ENCODE results near the gene GSTA4.
"Not testable (repeated sequence)": the region's sequence is repeated elsewhere in the genome, so short reads cannot be mapped to it uniquely, and the experiment has no call there.

The GSTA4 gene

DNA sequence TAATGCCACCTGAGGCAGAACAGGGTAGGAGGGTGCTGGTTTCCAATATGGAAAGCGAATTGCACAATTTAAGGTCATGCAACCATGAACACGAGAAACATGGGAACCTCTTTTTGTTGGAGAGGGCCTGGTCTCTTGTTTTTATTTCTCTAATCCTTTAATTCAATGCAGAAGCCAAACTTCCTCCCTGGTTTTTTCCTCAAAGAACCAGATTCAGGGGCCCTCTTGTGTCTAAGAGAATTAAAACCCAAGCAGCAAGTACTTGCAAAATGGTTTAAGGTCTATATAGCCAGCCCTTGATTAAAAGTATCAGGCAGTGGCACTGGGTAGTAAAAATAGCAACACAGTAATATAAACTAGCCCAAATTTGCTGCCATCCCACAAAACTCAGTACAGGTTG is 19.5 kb downstream of the GSTA4 start:
- no peak for DNase-seq (ENCODE audit: low read depth)

DNA sequence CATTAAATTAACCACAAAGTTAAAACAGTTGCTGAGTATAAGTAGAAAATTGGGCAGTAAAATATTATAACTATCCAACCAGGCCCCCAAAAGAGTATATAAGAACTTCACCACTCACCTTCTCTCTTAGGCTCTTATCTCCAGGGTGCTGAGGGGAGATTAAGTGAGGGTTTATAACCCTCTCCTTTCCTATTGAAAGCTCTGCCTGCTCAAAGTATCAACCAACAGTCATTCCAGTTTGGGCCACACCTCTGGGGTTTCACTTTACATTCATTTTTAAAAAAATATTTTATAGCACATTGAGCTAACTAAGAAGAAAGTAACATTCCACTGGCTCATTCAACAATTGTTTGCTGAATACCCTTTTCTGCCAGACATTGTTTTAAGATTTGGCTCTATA is 22.1 kb downstream of the GSTA4 start:
- DNase-seq (ENCODE audit: low read depth): no peak

DNA sequence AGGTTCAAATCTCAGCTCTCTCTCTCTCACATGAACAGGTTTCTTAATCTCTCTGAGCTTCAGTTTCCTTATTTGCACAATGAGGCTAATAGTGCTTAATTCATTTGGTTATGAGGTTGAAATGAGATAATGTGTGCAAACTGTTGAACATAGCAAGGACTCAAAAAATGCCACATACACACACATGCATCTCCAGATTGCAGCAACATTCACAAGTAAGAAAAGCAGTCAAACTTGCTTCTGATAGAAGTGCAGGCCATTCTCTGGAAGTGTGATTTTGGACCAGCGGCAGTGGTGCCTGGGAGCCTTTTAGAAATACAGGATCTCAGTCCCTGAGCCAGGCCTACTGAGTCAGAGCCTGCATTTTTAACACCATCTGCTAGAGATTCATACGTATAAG is 25.7 kb downstream of the GSTA4 start:
- no peak for DNase-seq (ENCODE audit: low read depth)

DNA sequence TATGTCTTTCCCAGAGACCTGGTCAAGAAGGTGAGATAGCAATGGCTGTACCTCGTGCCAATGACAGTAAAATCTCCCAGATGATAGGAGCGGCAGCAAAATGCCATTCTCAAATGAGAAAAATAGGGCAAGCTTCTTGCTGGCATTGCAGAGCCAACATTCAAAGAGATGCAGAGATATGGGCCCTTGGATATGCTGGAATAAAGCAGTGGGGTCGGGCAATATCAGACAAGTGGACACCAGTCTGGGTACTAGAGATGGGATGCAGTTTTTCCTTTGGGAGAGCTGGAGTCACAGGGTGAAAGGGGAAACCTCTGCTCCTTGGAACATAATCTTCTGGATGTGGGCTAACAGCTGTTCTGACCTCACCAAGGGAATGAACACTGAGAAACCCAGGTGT is 29.0 kb downstream of the GSTA4 start:
- DNase-seq (ENCODE audit: low read depth): no peak

DNA sequence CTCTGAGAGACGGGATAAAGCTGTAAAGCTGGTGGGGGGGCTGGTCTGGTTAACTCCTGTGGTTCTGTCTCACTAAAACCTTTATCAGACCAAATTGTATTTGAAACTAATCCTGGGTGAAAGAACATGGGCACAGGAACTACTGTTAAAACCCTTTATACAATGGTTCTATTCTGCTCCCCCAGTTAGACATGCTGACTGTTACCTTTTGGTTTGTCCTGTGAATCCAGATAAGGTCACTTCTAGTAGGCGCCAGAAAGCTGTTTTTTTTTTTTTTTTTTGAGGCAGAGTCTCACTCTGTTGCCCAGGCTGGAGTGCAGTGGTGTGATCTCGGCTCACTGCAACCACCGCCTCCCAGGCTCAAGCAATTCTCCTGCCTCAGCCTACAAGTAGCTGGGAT is 29.7 kb downstream of the GSTA4 start:
- DNase-seq (ENCODE audit: low read depth): no peak

DNA sequence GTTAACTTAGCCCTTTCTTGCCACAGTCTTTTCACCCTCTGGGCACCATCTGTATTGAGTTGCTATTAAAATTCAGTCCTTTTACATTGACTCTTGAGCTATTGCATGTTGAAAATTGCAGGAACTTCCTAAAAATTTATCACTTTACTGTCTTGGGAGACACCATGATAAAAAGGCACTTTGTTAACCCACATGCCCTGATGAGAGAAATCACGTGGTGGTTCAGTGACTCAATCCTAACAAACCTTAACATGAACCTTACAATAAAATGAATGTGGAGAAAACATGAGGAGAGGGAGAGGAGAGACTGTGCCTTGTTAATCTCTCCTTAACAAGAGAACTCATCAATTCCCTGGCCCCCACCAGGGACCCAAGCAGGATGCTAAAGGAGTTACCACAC is 30.8 kb downstream of the GSTA4 start:
- no peak for DNase-seq (ENCODE audit: low read depth)

DNA sequence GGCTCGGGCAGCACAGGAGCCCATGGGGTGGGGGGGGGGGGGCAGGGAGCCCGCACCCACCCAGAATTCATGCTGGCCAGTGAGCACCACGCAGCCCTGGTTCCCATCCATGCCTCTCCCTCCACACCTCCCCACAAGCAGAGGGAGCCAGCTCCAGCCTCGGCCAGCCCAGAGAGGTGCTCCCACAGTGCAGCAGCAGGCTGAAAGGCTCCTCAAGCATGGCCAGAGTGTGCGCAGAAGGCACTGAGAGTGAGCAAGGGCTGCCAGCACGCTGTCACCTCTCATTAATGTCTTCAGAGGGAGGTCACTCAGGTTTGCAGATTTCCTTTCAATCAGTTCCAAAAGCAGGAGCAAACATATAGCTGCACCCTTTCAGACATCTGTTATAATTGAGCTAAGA is 32.4 kb downstream of the GSTA4 start:
- no peak for DNase-seq (ENCODE audit: low read depth)

DNA sequence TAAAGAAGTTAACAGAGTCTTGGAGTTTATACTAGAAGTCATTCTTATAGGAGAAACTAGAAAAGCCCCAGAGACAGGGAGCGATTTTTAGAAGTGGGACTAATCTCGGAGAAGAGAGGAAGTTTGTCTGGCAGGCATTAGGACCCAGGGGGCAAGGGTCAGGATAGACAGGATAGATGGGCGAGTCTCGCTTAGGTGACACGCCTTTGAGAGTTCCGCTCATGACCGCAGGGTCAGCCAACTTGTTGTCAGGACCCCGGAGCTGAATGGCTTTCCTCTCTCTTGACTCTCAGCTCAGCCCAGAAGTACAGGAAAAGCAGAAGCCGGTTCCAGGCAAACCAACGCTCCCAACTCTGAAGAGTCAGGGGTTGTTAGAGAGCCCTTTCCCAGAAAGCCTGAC is 34.1 kb downstream of the GSTA4 start:
- not testable (repeated sequence) for DNase-seq (ENCODE audit: low read depth)

DNA sequence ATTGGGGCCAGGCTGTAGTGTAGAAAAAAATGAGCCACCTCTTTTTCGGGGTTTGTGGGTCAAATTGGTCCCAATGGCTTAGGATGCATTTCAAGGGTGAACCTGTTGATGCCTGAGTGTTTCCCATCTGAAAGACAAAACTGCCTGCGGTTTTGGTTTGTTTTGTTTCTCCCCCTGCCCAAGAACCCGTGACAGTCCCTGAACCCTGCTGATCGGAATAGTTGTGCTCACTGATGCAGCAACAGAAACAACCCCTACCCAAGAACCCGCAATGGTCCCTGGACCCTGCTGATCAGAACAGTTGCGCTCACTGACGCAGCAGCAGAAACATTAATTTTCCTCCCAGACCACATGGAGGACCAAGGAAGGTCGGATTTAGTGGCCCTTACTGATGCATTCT is 34.9 kb downstream of the GSTA4 start:
- not testable (repeated sequence) for DNase-seq (ENCODE audit: low read depth)

DNA sequence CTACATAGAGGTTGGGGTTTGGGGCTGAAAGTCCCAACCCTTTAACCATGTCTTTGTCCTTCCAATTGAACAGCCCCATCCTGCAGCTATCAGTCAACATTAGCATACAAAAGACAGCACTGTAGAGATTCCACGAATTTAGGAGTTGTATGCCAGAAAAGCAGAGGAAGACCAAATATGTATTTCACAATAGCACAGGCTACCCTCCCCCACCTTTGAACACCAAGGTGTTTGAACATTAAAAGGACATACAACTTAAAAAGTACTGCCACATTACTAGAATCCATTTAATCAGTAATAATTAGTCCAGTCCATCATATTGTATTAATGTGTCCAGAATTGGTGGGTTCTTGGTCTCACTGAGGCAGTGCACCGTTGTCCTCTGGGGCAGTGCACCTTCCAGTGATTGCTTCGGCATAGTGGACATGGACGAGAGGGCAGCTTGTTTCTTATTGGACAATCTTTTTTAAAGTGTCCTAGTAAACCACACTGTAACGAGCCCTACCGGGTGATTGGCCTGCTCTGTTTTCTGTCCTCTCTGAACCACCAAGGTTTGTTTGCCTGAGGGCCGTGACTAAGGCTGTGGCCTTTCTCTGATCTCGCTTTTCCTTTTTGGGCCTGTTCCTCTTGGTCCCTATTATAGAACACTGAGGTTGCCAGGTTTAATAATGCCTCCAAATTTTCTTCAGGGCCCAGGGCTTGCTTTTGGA is 36.4 kb downstream of the GSTA4 start:
- no peak for DNase-seq (ENCODE audit: low read depth)

DNA sequence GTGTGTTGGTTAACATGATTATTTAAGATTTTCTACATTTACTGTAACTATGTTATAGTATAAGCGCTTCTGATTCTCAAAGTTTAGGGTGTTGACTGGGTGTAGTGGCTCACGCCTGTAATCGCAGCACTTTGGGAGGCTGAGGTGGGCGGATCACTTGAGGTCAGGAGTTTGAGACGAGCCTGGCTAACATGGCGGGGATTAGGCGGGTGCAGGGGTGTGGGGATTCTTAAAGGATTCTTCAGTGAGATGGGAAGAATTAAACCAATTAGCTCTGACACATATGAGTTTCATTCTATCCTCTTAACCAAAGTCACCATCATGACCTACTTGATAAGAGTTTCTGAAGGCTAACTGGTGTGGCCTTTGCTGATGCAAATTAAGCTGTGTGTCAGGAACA is 39.2 kb downstream of the GSTA4 start:
- DNase-seq (ENCODE audit: low read depth): no peak

DNA sequence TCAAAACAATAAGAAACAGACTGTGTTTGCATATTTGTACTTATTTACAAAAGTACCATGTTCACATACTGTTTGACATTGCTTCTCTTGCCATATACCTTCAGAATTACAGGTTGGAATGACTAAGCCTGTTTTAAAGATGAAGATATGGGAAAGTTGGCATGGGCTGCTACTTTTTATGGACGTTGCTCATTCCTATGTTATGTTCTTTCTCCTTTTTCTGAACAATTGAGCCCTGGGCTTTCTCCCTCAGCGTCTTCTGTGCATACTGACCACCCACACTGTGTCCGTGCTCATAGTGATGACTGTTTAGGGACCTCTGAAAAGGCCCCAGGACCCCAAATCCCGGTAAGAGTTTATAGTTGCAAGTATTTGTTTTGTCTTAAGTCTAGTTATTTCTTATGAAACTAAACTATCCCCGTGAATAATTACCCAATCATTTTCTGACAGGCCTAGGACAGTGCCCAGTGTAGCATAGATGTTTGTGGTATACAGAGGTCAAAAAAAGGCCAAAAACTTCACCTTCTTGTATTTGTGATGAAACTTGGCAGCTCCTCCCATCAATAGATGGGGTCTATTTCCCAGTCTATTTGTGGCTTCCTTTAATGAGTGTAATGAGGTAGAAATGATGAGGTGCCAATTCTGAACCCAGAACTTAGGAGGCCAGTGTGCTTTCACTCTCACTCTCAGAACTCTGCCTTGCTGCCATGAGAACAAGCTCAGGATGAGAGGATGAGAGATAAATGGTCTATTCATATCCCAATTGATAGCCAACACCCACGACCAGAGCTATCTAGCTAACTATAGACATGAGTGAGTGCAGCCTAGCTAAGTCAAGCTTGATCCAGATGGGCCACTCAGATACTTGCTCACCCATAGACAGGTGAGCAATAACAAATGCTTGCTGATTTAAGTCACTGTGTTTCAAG is 40.9 kb downstream of the GSTA4 start:
- no peak for DNase-seq (ENCODE audit: low read depth)

DNA sequence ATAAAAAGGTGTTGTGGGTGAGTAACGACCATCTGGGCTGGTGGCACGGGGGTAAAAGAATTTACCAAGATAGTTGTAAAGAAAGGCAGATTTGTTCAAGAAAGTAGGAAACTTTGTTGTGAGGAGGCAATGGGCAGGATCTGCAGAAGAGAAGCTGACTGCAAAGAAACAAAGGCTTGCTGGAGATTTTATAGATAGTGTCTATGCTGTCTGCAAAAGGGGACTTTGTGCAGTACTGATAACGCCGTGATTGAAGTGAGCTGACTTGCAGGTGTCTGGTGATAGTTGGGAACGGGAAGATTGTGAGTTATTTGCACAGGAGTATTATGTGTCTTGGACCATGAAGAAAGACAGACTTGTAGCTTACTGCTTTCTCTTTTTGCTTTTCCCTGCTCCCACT is 48.8 kb downstream of the GSTA4 start:
- DNase-seq (ENCODE audit: low read depth): no peak

DNA sequence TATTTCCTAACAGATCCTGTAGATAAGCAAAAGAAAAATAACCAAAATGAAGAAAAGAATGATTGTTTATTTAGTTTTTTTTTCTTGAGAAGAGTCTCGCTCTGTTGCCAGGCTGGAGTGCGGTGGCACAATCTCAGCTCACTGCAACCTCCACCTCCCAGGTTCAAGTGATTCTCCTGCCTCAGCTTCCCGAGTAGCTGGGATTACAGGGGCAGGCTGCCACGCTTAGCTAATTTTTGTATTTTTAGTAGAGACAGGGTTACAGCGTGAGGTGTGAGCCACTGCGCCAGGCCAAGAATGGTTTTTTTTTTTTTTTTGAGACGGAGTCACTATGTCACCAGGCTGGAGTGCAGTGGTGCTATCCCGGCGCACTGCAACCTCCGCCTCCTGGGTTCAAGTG is 52.3 kb downstream of the GSTA4 start:
- DNase-seq (ENCODE audit: low read depth): not testable (repeated sequence)

DNA sequence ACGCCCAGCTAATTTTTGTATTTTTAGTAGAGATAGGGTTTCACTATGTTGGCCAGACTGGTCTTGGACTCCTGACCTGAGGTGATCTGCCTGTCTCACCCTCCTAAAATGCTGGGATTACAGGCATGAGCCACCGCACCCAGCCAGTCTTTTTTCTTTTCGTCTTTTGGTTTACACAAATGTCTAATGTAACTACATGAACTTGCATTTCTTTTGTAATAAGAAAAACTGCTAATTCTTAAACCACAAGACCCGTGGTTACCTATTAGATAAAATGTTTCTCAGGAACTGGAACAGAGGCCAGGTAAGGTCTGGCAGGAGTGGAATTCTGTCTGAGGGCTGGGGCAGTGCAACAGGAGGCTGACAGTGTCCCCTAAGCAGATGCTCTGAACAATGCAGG is 52.9 kb downstream of the GSTA4 start:
- DNase-seq (ENCODE audit: low read depth): no peak

DNA sequence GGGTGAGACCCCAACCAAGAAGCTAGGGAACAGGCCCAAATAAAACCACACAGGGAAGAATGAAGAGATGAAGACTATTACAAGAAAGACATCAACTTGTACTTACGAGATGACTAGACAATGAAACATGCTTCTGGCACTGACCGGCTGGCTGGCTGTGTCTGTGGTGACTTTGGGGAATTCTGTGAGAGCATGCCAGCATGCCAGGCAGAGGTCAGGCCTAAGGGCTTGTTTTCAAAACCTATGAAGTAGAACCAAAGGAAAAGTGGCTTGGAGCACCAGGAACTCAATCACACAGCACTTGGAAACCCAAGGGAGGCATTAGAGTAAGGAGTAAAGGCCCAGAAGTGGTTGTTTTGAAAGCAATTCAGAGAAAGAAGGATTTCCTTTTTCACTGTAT is 57.2 kb downstream of the GSTA4 start:
- no peak for DNase-seq (ENCODE audit: low read depth)

DNA sequence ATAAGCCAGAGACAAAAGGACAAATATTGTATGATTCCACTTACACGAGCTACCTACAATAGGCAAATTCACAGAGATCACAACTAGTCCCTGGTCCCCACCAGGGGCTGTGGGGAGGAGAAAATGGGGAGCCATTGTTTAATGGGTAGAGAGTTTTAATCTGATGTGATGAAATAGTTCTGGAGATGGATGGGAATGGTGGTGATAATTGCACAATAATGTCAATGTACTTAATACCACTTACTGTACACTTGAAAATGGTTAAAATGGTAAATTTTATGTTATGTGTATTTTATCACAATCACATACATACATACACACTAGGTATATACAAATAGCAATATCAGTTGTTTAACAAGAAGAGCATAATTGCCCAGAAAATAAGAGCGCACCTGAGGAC is 61.3 kb downstream of the GSTA4 start:
- no peak for DNase-seq (ENCODE audit: low read depth)

DNA sequence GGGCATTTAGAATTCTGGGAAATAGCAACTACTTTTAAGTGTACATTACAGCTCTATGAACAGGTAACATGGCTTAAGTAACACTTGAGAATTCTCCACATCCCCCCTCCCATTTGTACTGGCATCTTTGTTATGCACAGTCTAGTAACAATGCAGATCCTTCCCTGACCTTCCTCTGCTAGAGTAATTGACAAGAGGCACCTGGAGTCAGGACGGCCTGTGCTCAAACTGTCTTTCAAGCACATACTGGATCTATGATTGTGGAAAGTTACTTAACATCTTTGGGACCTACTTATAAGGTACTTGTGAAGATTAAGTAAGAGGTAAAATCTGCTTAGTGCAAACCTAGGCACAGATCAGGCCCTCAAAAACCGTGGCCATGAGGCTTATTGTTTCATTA is 63.7 kb downstream of the GSTA4 start:
- DNase-seq (ENCODE audit: low read depth): no peak

DNA sequence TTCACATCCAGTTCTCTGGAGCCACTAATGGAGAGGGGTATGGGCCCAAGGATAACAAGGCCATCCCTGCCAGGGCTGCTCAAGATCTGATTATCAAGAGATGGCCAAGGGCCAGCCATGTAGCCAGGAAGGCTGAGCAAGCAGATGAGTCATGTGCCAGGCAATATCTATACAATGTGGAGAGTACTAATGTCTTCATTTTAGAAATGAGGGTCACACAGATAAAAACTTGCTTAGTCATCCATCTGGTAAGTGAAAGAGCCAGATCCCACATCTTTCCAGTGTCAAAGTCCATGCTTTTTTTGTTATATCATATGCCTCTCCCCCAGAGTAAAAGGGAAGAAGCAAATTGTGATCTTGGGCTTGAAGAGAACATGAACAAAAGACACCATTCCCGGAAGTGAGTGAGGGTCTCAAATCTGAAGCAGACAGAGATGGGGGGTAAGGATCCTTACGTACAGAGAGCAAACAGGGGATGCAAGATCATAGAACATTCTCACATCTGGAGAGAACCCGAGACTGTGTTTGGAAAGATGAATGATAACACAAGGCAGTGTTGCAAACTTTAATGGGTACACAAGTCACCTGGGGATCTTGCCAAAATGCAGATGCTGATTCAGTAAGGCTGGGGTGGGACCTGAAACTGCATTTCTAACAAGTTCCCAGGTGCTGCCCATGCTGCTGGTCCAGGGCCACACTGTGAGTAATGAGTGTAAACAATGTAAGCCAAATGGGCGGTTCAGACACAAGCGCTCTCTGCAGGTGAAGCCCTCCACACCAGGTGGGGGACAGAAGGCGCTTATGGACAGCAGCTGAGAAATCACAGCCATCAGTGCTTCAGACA is 65.5 kb downstream of the GSTA4 start:
- DNase-seq (ENCODE audit: low read depth): peak; percentile 73
